WI38 (cell line): ENCODE measurements around the gene FSTL1.

Experiments
- H3K4me3 ChIP-seq: 2 replicates; pipeline ENCODE4 v1.5.1; 2011; ENCODE audit warnings: low read depth, mild to moderate bottlenecking, control low read depth, low read length
- CTCF ChIP-seq: IDR thresholded peaks from 2 replicates; pipeline ENCODE4 v1.5.1; 2012; ENCODE audit warnings: low read depth, mild to moderate bottlenecking, control low read depth, low read length

The FSTL1 gene

GRCh38 chr3:120492103-120492502 lies 41.3 kb upstream of the FSTL1 start:
- TF ChIP-seq CTCF: no peak
- no peak overlapping the region for H3K4me3 ChIP-seq

- TF ChIP-seq CTCF: no peak
- H3K4me3 ChIP-seq: no peak overlapping the region
Measured at GRCh38 chr3:120489421-120489820, 38.6 kb upstream of the FSTL1 start.

- no peak overlapping the region for H3K4me3 ChIP-seq
- TF ChIP-seq CTCF: no peak
Measured at GRCh38 chr3:120488296-120488695, 37.5 kb upstream of the FSTL1 start.

GRCh38 chr3:120487191-120487650 lies 36.4 kb upstream of the FSTL1 start:
- no peak overlapping the region for H3K4me3 ChIP-seq
- no peak for TF ChIP-seq CTCF

GRCh38 chr3:120481081-120481480 lies 30.3 kb upstream of the FSTL1 start:
- H3K4me3 ChIP-seq: no peak overlapping the region
- TF ChIP-seq CTCF: no peak

- H3K4me3 ChIP-seq: no peak overlapping the region
- TF ChIP-seq CTCF: no peak
Measured at GRCh38 chr3:120477781-120478180, 27.0 kb upstream of the FSTL1 start.

GRCh38 chr3:120475722-120476377 lies 25.1 kb upstream of the FSTL1 start:
- TF ChIP-seq CTCF: no peak
- no peak overlapping the region for H3K4me3 ChIP-seq
